Mesendoderm (in vitro differentiated cells): ENCODE measurements around the gene SLC46A3.
A peak's percentile ranks its signal among the peaks of the same experiment; 100 is the strongest.

Experiments
- DNase-seq: peaks from one replicate; pipeline ENCODE4 v3.0.0; 2013
- H2AK5ac ChIP-seq: 2 replicates; pipeline ENCODE4 v1.6.1; 2013; ENCODE audit warnings: low read length, inconsistent platforms
- H2BK120ac ChIP-seq: 2 replicates; pipeline ENCODE4 v1.6.1; 2013; ENCODE audit warnings: low read depth, mild to moderate bottlenecking, low read length, moderate library complexity, mixed read lengths
- H2BK15ac ChIP-seq: replicated peaks from 2 replicates; pipeline ENCODE4 v1.6.1; 2013; ENCODE audit warnings: low read depth, mild to moderate bottlenecking, moderate library complexity
- H2BK5ac ChIP-seq: 2 replicates; pipeline ENCODE4 v1.6.1; 2013; ENCODE audit warnings: low read length, inconsistent platforms
- H3K18ac ChIP-seq: 2 replicates; pipeline ENCODE4 v1.6.1; 2013; ENCODE audit warnings: mild to moderate bottlenecking, low read length, mixed read lengths
- H3K23ac ChIP-seq: one replicate; pipeline ENCODE4 v1.6.1; 2013; ENCODE audit warnings: low read length
- H3K27ac ChIP-seq: 2 replicates; pipeline ENCODE4 v1.5.1; 2013; ENCODE audit warnings: low read depth, mild to moderate bottlenecking, inconsistent platforms, low read length, moderate library complexity
- H3K27me3 ChIP-seq: 2 replicates; pipeline ENCODE4 v1.6.1; 2013; ENCODE audit warnings: low read length, control low read depth, mild to moderate bottlenecking, inconsistent platforms; ENCODE audit not compliant: insufficient read depth, poor library complexity
- H3K36me3 ChIP-seq: 2 replicates; pipeline ENCODE4 v1.6.1; 2013; ENCODE audit warnings: low read length, inconsistent platforms; ENCODE audit not compliant: control insufficient read depth, insufficient read depth
- H3K4ac ChIP-seq: one replicate; pipeline ENCODE4 v1.6.1; 2013; ENCODE audit warnings: low read depth, mild to moderate bottlenecking, low read length, moderate library complexity
- H3K4me1 ChIP-seq: 2 replicates; pipeline ENCODE4 v1.6.1; 2013; ENCODE audit warnings: low read depth, low read length, inconsistent platforms; ENCODE audit not compliant: control insufficient read depth
- H3K4me2 ChIP-seq: 2 replicates; pipeline ENCODE4 v1.6.1; 2013; ENCODE audit warnings: low read length
- H3K4me3 ChIP-seq: 2 replicates; pipeline ENCODE4 v1.5.1; 2013; ENCODE audit warnings: mild to moderate bottlenecking, low read length
- H3K56ac ChIP-seq: one replicate; pipeline ENCODE4 v1.6.1; 2013; ENCODE audit warnings: low read length
- H3K79me1 ChIP-seq: 2 replicates; pipeline ENCODE4 v1.6.1; 2013; ENCODE audit warnings: low read length, inconsistent platforms
- H3K79me2 ChIP-seq: 2 replicates; pipeline ENCODE4 v1.6.1; 2013; ENCODE audit warnings: mild to moderate bottlenecking, low read length; ENCODE audit not compliant: control insufficient read depth, insufficient read depth
- H3K9ac ChIP-seq: 2 replicates; pipeline ENCODE4 v1.6.1; 2013; ENCODE audit warnings: low read length, inconsistent platforms
- H4K5ac ChIP-seq: one replicate; pipeline ENCODE4 v1.6.1; 2013; ENCODE audit warnings: low read length
- H4K8ac ChIP-seq: one replicate; pipeline ENCODE4 v1.6.1; 2013; ENCODE audit warnings: low read depth, mild to moderate bottlenecking, control low read depth, low read length, moderate library complexity
- WGBS: extraction: QIAGEN DNeasy Blood & Tissue Kit; methylation state at CpG from one replicate; pipeline ENCODE4 v1.1.7; 2013; ENCODE audit warnings: low lambda C conversion rate, missing lambda C conversion rate; ENCODE audit not compliant: insufficient coverage; ENCODE audit errors: extremely low coverage; 5-methylcytosine and 5-hydroxymethylcytosine counted together

SLC46A3 gene

GRCh38 chr13:28658796-28659620 lies 59.8 kb downstream of the SLC46A3 start, which contains the start of gene POMP:
Gene POMP (plus strand): TSS chr13:28659130. CDS start chr13:28659185, 55 bp downstream.
- DNase-seq, result peak; percentile 91
- peak within 1 kb of the TSS; percentile 67 for H3K4me3 ChIP-seq
- no peak within 1 kb of the TSS for H2BK15ac ChIP-seq
- peaks cover 11% of the 10 kb centered on the region for H3K79me1 ChIP-seq
- no peak within 1 kb of the TSS for H4K5ac ChIP-seq
- no CpG with 5 or more reads among the region's 64 CpGs for WGBS
- H3K23ac ChIP-seq, result no peak within 1 kb of the TSS
- peak within 1 kb of the TSS; percentile 87 for H3K56ac ChIP-seq
- H3K27ac ChIP-seq, result peak within 1 kb of the TSS; percentile 30
- H3K9ac ChIP-seq, result peak within 1 kb of the TSS; percentile 87
- peaks cover 1% of the 10 kb centered on the region for H3K4me1 ChIP-seq
- peaks cover 42% of the 10 kb centered on the region for H3K79me2 ChIP-seq
- peak within 1 kb of the TSS; percentile 65 for H3K4me2 ChIP-seq
- H2AK5ac ChIP-seq, result no peak within 1 kb of the TSS
- peak within 1 kb of the TSS; percentile 10 for H2BK5ac ChIP-seq
- H3K18ac ChIP-seq, result peak within 1 kb of the TSS; percentile 88
- no peak within 1 kb of the TSS for H4K8ac ChIP-seq
- H3K4ac ChIP-seq, result peak within 1 kb of the TSS; percentile 42
- H3K36me3 ChIP-seq, result no peaks in the 10 kb centered on the region
- no peak within 1 kb of the TSS for H2BK120ac ChIP-seq
- H3K27me3 ChIP-seq, result no peaks in the 10 kb centered on the region

GRCh38 chr13:28658539-28658795 lies 60.3 kb downstream of the SLC46A3 start:
- H3K79me1 ChIP-seq, result peaks cover 11% of the 10 kb centered on the region
- H3K4me3 ChIP-seq, result peak overlapping the region; percentile 65
- H2AK5ac ChIP-seq, result no peak overlapping the region
- peaks cover 42% of the 10 kb centered on the region for H3K79me2 ChIP-seq
- peak overlapping the region; percentile 38 for H3K4me2 ChIP-seq
- peak overlapping the region; percentile 71 for H3K18ac ChIP-seq
- no peaks in the 10 kb centered on the region for H3K36me3 ChIP-seq
- peaks cover 1% of the 10 kb centered on the region for H3K4me1 ChIP-seq
- no peak overlapping the region for H3K23ac ChIP-seq
- H2BK15ac ChIP-seq, result no peak overlapping the region
- H3K9ac ChIP-seq, result peak overlapping the region; percentile 87
- H4K8ac ChIP-seq, result no peak overlapping the region
- no CpG with 5 or more reads among the region's 8 CpGs for WGBS
- no peak overlapping the region for H4K5ac ChIP-seq
- H3K27me3 ChIP-seq, result no peaks in the 10 kb centered on the region
- H2BK5ac ChIP-seq, result no peak overlapping the region
- peak overlapping the region; percentile 85 for H3K56ac ChIP-seq
- peak overlapping the region; percentile 42 for H3K4ac ChIP-seq
- peak; percentile 15 for DNase-seq
- H2BK120ac ChIP-seq, result no peak overlapping the region
- H3K27ac ChIP-seq, result no peak overlapping the region

DNA sequence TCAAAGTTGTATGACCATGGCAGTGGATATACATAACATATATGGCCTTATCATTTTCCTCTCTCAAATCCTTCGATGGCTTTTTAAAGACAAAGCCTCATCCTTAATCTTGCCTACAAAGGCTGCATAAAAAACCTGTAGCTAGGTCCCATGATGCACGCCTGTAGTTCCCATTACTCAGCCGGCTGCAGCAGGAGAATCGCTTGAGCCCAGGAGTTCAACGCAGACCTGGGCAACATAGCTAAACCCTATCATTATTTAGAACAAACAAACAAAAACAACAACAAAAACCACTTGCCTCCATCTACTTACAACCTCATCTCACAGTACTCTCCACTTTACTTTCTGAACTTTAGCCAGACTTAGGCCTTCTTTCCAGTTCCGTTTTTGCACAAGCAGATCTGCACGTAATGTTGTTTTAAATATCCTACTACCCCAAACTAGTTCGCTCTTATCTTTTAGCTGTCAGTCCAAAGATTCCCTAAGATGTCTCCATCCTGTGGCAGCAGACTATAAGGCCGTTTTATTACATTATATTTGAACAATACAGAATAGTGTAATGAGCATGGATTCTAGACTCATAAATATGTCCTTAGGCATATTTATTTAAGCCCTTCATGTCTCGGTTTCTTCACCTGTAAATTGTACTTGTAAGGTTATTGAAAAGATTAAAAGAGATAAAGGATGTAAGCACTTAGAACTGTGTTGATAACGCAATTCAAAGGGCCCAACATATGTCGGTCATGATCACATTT lies 60.8 kb downstream of the SLC46A3 start:
- no CpG with 5 or more reads among the region's 12 CpGs for WGBS
- H3K36me3 ChIP-seq, result no peaks in the 10 kb centered on the region
- peaks cover 1% of the 10 kb centered on the region for H3K4me1 ChIP-seq
- H3K4ac ChIP-seq, result peak overlapping the region; percentile 42
- H3K79me1 ChIP-seq, result peaks cover 11% of the 10 kb centered on the region
- H2BK15ac ChIP-seq, result no peak overlapping the region
- peaks cover 42% of the 10 kb centered on the region for H3K79me2 ChIP-seq
- H3K27me3 ChIP-seq, result no peaks in the 10 kb centered on the region
- no peak overlapping the region for H4K5ac ChIP-seq
- no peak overlapping the region for H3K27ac ChIP-seq
- H4K8ac ChIP-seq, result no peak overlapping the region
- peak overlapping the region; percentile 85 for H3K56ac ChIP-seq
- peak overlapping the region; percentile 87 for H3K9ac ChIP-seq
- peak overlapping the region; percentile 38 for H3K4me2 ChIP-seq
- H3K4me3 ChIP-seq, result peak overlapping the region; percentile 65
- H3K23ac ChIP-seq, result no peak overlapping the region
- no peak overlapping the region for H2BK5ac ChIP-seq
- no peak for DNase-seq
- no peak overlapping the region for H2AK5ac ChIP-seq
- peak overlapping the region; percentile 71 for H3K18ac ChIP-seq
- H2BK120ac ChIP-seq, result no peak overlapping the region

DNA sequence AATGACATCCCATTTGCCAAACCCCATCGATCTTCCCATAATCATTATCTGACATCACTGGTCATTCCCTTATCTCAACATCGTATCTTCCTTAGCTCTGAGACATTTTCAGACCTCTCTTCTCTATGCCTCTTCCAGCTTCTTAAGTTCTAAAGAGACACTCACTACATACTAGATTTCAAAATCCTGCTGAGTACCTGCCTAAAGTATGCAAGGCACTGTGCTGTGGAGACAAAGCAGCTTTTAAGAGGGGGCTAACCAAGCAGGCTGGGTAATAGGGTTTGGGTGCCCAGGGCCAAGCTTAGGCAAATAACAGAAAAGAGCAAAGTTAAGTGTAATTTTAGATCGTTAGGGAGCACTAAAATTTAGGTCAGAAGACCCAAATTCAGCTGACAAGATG lies 63.2 kb downstream of the SLC46A3 start:
- H3K56ac ChIP-seq, result no peak overlapping the region
- H3K27ac ChIP-seq, result no peak overlapping the region
- H3K4me1 ChIP-seq, result peaks cover 1% of the 10 kb centered on the region
- no peak overlapping the region for H3K4me3 ChIP-seq
- H3K4ac ChIP-seq, result no peak overlapping the region
- H2AK5ac ChIP-seq, result no peak overlapping the region
- peaks cover 7% of the 10 kb centered on the region for H3K79me1 ChIP-seq
- no peak overlapping the region for H2BK15ac ChIP-seq
- no peak overlapping the region for H3K23ac ChIP-seq
- no peak overlapping the region for H4K8ac ChIP-seq
- no peaks in the 10 kb centered on the region for H3K27me3 ChIP-seq
- H3K4me2 ChIP-seq, result no peak overlapping the region
- no CpG with 5 or more reads among the region's 3 CpGs for WGBS
- H2BK120ac ChIP-seq, result no peak overlapping the region
- peak; percentile 48 for DNase-seq
- H3K36me3 ChIP-seq, result no peaks in the 10 kb centered on the region
- no peak overlapping the region for H3K9ac ChIP-seq
- H3K79me2 ChIP-seq, result peaks cover 31% of the 10 kb centered on the region
- H4K5ac ChIP-seq, result no peak overlapping the region
- H2BK5ac ChIP-seq, result no peak overlapping the region
- H3K18ac ChIP-seq, result no peak overlapping the region

DNA sequence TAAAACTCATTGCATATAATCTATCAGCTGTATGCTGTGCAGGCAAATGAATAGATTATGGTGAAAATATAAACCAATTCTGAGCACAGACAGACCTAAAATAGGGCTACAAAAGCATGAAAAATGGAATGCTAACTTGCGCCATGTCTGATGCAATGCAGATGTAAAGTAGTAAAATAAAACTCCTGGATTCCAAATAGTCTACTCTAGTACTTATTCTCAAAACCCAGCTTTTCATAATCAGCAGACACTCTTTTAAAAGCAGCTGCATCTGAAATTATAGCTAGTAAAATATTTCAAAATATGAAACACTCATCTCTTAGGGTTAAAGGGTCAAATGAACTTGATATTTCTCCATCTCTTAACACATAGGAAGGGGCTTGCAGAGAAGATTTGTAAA lies 64.5 kb downstream of the SLC46A3 start:
- no peak for DNase-seq
- Histone ChIP-seq H3K4me3 (no peak overlapping the region), H3K4ac (no peak overlapping the region), H3K36me3 (no peaks in the 10 kb centered on the region), H2BK120ac (no peak overlapping the region), H4K8ac (no peak overlapping the region), H3K9ac (no peak overlapping the region), H3K79me1 (peaks cover 2% of the 10 kb centered on the region), H3K18ac (no peak overlapping the region), H3K4me2 (no peak overlapping the region), H2BK5ac (no peak overlapping the region), H3K79me2 (peaks cover 18% of the 10 kb centered on the region), H4K5ac (no peak overlapping the region), H3K27me3 (no peaks in the 10 kb centered on the region), H2AK5ac (no peak overlapping the region), H3K4me1 (peaks cover 1% of the 10 kb centered on the region), H3K27ac (no peak overlapping the region), H2BK15ac (no peak overlapping the region), H3K23ac (no peak overlapping the region), H3K56ac (no peak overlapping the region)
- no CpG with 5 or more reads among the region's 1 CpG for WGBS
